Measurements from ENCODE around the gene DAPK1. TPM values are rescaled to one million over a fixed set of nuclear protein-coding genes. Genes with fewer than 3 reads are reported as not detected.

DAPK1 gene
- total and polyA plus RNA-seq, 10 of the 15 experiments (the other 5 are each of a cell fraction or from before 2014, with no cell fraction given) = 8.2 to 94.7 (median 51.6) TPM

DNA sequence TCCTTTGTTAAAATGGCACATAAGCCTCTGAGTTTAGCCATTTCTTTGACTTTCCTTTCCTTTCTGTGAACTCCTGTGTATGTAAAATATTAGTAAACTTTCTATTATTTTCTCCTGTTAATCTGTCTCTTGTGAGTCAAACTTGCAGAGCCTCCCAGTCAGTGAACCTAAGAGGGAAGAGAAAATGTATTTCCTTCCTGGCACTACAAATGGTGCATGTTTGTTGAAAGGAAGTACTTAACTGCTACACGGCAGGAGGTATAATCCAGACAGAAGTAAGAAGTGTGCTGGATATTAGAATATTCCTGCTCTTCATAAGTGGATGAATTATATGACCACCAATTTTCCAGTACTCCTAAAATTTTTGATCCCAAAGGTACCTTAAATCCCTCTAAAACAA is 251.2 kb downstream of the DAPK1 start:
- FAIRE-seq (no peak), DNase-seq (ENCODE audit: low read depth, low spot score) (no peak), ATAC-seq (no peak)
- TF ChIP-seq KLF5 (IDR thresholded peaks at IDR 0.05; ENCODE audit: partially characterized antibody) (no peak), PML (IDR thresholded peaks at IDR 0.05; ENCODE audit: low read length) (no peak), SMAD5 (IDR thresholded peaks at IDR 0.05; ENCODE audit: low read depth) (no peak), ZNF592 (IDR thresholded peaks at IDR 0.05) (no peak), EZH2 (IDR thresholded peaks at IDR 0.05; ENCODE audit: borderline replicate concordance, control insufficient read depth, low read depth, low read length) (no peak), CHD1 (IDR thresholded peaks at IDR 0.05; ENCODE audit: low read depth, low read length) (no peak), SMAD1 (IDR thresholded peaks at IDR 0.05; ENCODE audit: low read depth, partially characterized antibody) (no peak), ZNF24 (IDR thresholded peaks at IDR 0.05) (no peak), EED (IDR thresholded peaks at IDR 0.05; ENCODE audit: low read depth) (no peak), MTA3 (IDR thresholded peaks at IDR 0.05; ENCODE audit: borderline replicate concordance, low read length) (no peak), SKIL (IDR thresholded peaks at IDR 0.05; ENCODE audit: low read depth, poor library complexity, severe bottlenecking) (no peak), MEF2A (IDR thresholded peaks at IDR 0.05; ENCODE audit: insufficient read depth, low read depth, low read length) (no peak), NFYB (IDR thresholded peaks at IDR 0.05; ENCODE audit: insufficient read depth, low read depth, low read length) (no peak), SRF (IDR thresholded peaks at IDR 0.05; ENCODE audit: low read depth in 2 of 2, low read length in 2 of 2) (no peak), CEBPB (IDR thresholded peaks at IDR 0.05; ENCODE audit: borderline replicate concordance in 1 of 2, low read depth in 2 of 2, low read length in 2 of 2) (no peak)
- TF ChIP-seq, protein P1, sequence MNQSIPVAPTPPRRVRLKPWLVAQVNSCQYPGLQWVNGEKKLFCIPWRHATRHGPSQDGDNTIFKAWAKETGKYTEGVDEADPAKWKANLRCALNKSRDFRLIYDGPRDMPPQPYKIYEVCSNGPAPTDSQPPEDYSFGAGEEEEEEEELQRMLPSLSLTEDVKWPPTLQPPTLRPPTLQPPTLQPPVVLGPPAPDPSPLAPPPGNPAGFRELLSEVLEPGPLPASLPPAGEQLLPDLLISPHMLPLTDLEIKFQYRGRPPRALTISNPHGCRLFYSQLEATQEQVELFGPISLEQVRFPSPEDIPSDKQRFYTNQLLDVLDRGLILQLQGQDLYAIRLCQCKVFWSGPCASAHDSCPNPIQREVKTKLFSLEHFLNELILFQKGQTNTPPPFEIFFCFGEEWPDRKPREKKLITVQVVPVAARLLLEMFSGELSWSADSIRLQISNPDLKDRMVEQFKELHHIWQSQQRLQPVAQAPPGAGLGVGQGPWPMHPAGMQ (IDR thresholded peaks at IDR 0.05; ENCODE audit: borderline replicate concordance) = no peak
- TF ChIP-seq, protein P2, sequence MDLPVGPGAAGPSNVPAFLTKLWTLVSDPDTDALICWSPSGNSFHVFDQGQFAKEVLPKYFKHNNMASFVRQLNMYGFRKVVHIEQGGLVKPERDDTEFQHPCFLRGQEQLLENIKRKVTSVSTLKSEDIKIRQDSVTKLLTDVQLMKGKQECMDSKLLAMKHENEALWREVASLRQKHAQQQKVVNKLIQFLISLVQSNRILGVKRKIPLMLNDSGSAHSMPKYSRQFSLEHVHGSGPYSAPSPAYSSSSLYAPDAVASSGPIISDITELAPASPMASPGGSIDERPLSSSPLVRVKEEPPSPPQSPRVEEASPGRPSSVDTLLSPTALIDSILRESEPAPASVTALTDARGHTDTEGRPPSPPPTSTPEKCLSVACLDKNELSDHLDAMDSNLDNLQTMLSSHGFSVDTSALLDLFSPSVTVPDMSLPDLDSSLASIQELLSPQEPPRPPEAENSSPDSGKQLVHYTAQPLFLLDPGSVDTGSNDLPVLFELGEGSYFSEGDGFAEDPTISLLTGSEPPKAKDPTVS (IDR thresholded peaks at IDR 0.05; ENCODE audit: low read depth, low read length) = no peak
- ChIA-PET RAD21 (ENCODE audit: unreplicated experiment) (no interaction called here), SMC1A (ENCODE audit: uncharacterized antibody, unreplicated experiment) (no interaction called here), CTCF (no interaction called here), POLR2A (no interaction called here)
- no peak overlapping the region for H3K4me3 ChIP-seq
- no peak overlapping the region for H3K4me2 ChIP-seq (ENCODE audit: control insufficient read depth, insufficient read depth)
- H3K27me3 ChIP-seq (replicated peaks in 1 of 2; ENCODE audit: control insufficient read depth in 2 of 2, insufficient read depth in 2 of 2, low read length in 1 of 2) = no peaks in the 10 kb centered on the region
- H3K27ac ChIP-seq (ENCODE audit: control insufficient read depth, insufficient read depth) = no peak overlapping the region
- no peaks in the 10 kb centered on the region for H4K20me1 ChIP-seq (ENCODE audit: control insufficient read depth, insufficient read depth)
- no TSS peak for BruUV-seq (replicated peaks)
- no peaks in the 10 kb centered on the region for H3K79me2 ChIP-seq (ENCODE audit: control insufficient read depth, insufficient read depth, low read length)
- 52% methylated on average over 1 of the region's 1 CpG for WGBS (ENCODE audit: insufficient coverage, insufficient replicate concordance, low lambda C conversion rate, missing lambda C conversion rate)
- H3K36me3 ChIP-seq (ENCODE audit: control insufficient read depth in 2 of 2, insufficient read depth in 2 of 2, low read length in 1 of 2) = no peaks in the 10 kb centered on the region
- H2AFZ ChIP-seq (ENCODE audit: control insufficient read depth, low read depth, low read length) = no peak overlapping the region
- in situ Hi-C loops (cut with MboI) = no loop called here
- no peaks in the 10 kb centered on the region for H3K4me1 ChIP-seq (ENCODE audit: control insufficient read depth, insufficient read depth, low read length)
- intact Hi-C loops (cut with micrococcal nuclease; ENCODE audit: unreplicated experiment) = no loop called here
- H3K9ac ChIP-seq (ENCODE audit: control insufficient read depth, insufficient read depth, low read length) = no peak overlapping the region
- H3K9me3 ChIP-seq (replicated peaks; ENCODE audit: control insufficient read depth, insufficient read depth, low read length) = no peaks in the 10 kb centered on the region; the same call in 2 of the 3 replicates
